Muscle of back (tissue), 11 donors: ENCODE results near the gene ARHGAP24. TPM values are rescaled to one million over a fixed set of nuclear protein-coding genes. Genes with fewer than 3 reads are reported as not detected.
A peak's percentile ranks its signal among the peaks of the same experiment; 100 is the strongest.

Experiments
- DNase-seq, 3 donors: peaks; one replicate each; pipeline versions ENCODE4 v3.0.0 to v3.0.0-alpha.2; 2013
- polyA plus RNA-seq, 10 donors: library from polyadenylated mRNA; unstranded; fragments of 120-200 nt; gene quantifications; one replicate each; pipeline ENCODE4 v1.2.1, GENCODE V29; 2013; ENCODE audit not compliant: insufficient read length in 10 of 10

Gene ARHGAP24
- polyA plus RNA-seq, 10 donors, result 44.8 to 74.7 (median 55.1) TPM

GRCh38 chr4:85776096-85776495 is 301.1 kb downstream of the ARHGAP24 start:
- peak in 1 of 3 donors; percentile 68 for DNase-seq

- DNase-seq, result no peak
Observed at GRCh38 chr4:85776579-85776978, 301.6 kb downstream of the ARHGAP24 start.

- no peak for DNase-seq
Observed at GRCh38 chr4:85777908-85778631, 303.1 kb downstream of the ARHGAP24 start.

- peak in 2 of 3 donors; percentile 68 to 87 for DNase-seq
Observed at GRCh38 chr4:85778632-85779131, 303.7 kb downstream of the ARHGAP24 start.

GRCh38 chr4:85779165-85779564 is 304.2 kb downstream of the ARHGAP24 start:
- peak in 2 of 3 donors; percentile 68 to 81 for DNase-seq

GRCh38 chr4:85780664-85781063 is 305.7 kb downstream of the ARHGAP24 start:
- DNase-seq, result peak in 1 of 3 donors; percentile 68

GRCh38 chr4:85783483-85783882 is 308.5 kb downstream of the ARHGAP24 start:
- DNase-seq, result peak in 1 of 3 donors; percentile 82

- no peak for DNase-seq
Observed at GRCh38 chr4:85783900-85784299, 308.9 kb downstream of the ARHGAP24 start.

GRCh38 chr4:85784348-85784747 is 309.4 kb downstream of the ARHGAP24 start:
- DNase-seq, result no peak

GRCh38 chr4:85784947-85785346 is 310.0 kb downstream of the ARHGAP24 start:
- DNase-seq, result no peak

- no peak for DNase-seq
Observed at GRCh38 chr4:85787133-85787532, 312.2 kb downstream of the ARHGAP24 start.

GRCh38 chr4:85788604-85789003 is 313.7 kb downstream of the ARHGAP24 start:
- DNase-seq, result no peak

GRCh38 chr4:85789241-85789640 is 314.3 kb downstream of the ARHGAP24 start:
- DNase-seq, result peak in 1 of 3 donors; percentile 30

- DNase-seq, result peak; percentile 93 to 97 (median 95)
Observed at GRCh38 chr4:85790582-85790981, 315.6 kb downstream of the ARHGAP24 start.

- DNase-seq, result peak in 2 of 3 donors; percentile 52 to 74
Observed at GRCh38 chr4:85792376-85793232, 317.7 kb downstream of the ARHGAP24 start.

- no peak for DNase-seq
Observed at GRCh38 chr4:85793233-85793585, 318.3 kb downstream of the ARHGAP24 start.

GRCh38 chr4:85798012-85798770 is 323.2 kb downstream of the ARHGAP24 start:
- no peak for DNase-seq

GRCh38 chr4:85803856-85804255 is 328.9 kb downstream of the ARHGAP24 start:
- no peak for DNase-seq

GRCh38 chr4:85805891-85806290 is 330.9 kb downstream of the ARHGAP24 start:
- DNase-seq, result peak; percentile 78 to 95 (median 88)

GRCh38 chr4:85806334-85806733 is 331.4 kb downstream of the ARHGAP24 start:
- DNase-seq, result peak in 2 of 3 donors; percentile 54 to 72

- peak; percentile 81 to 90 (median 84) for DNase-seq
Observed at GRCh38 chr4:85807247-85807950, 332.4 kb downstream of the ARHGAP24 start.
